Measurements from ENCODE around the gene HIGD1C.

GRCh38 chr12:50926415-50926814, 25.9 kb upstream of the HIGD1C start:
- TF ChIP-seq POLR2A (IDR thresholded peaks at IDR 0.05) (no peak), CTCF (IDR thresholded peaks at IDR 0.05) (no peak), EP300 (IDR thresholded peaks at IDR 0.05) (no peak)
